ENCODE measurements around the gene HSD17B14. TPM values are rescaled to one million over a fixed set of nuclear protein-coding genes. Genes with fewer than 3 reads are reported as not detected.

The HSD17B14 gene
- total and polyA plus RNA-seq, 2 of the 13 experiments (the other 11 are each of a cell fraction or from before 2014, with no cell fraction given), result 0.58 to 1.2 TPM

- TF ChIP-seq, protein P1, sequence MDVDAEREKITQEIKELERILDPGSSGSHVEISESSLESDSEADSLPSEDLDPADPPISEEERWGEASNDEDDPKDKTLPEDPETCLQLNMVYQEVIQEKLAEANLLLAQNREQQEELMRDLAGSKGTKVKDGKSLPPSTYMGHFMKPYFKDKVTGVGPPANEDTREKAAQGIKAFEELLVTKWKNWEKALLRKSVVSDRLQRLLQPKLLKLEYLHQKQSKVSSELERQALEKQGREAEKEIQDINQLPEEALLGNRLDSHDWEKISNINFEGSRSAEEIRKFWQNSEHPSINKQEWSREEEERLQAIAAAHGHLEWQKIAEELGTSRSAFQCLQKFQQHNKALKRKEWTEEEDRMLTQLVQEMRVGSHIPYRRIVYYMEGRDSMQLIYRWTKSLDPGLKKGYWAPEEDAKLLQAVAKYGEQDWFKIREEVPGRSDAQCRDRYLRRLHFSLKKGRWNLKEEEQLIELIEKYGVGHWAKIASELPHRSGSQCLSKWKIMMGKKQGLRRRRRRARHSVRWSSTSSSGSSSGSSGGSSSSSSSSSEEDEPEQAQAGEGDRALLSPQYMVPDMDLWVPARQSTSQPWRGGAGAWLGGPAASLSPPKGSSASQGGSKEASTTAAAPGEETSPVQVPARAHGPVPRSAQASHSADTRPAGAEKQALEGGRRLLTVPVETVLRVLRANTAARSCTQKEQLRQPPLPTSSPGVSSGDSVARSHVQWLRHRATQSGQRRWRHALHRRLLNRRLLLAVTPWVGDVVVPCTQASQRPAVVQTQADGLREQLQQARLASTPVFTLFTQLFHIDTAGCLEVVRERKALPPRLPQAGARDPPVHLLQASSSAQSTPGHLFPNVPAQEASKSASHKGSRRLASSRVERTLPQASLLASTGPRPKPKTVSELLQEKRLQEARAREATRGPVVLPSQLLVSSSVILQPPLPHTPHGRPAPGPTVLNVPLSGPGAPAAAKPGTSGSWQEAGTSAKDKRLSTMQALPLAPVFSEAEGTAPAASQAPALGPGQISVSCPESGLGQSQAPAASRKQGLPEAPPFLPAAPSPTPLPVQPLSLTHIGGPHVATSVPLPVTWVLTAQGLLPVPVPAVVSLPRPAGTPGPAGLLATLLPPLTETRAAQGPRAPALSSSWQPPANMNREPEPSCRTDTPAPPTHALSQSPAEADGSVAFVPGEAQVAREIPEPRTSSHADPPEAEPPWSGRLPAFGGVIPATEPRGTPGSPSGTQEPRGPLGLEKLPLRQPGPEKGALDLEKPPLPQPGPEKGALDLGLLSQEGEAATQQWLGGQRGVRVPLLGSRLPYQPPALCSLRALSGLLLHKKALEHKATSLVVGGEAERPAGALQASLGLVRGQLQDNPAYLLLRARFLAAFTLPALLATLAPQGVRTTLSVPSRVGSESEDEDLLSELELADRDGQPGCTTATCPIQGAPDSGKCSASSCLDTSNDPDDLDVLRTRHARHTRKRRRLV (CRISPR knock-in tag; IDR thresholded peaks at IDR 0.05), result no peak
- TF ChIP-seq ZNF800 (CRISPR knock-in tag; IDR thresholded peaks at IDR 0.05) (no peak), SALL2 (CRISPR knock-in tag; IDR thresholded peaks at IDR 0.05) (no peak), ZNF776 (CRISPR knock-in tag; IDR thresholded peaks at IDR 0.05) (no peak), PBX3 (CRISPR knock-in tag; IDR thresholded peaks at IDR 0.05; ENCODE audit: borderline replicate concordance) (no peak), MAX (IDR thresholded peaks at IDR 0.05) (peak; percentile 31; the same call in 1 of the 2 replicates), BCL6 (CRISPR knock-in tag; IDR thresholded peaks at IDR 0.05) (peak; percentile 16; the same call in 1 of the 2 replicates), ZNF772 (CRISPR knock-in tag; IDR thresholded peaks at IDR 0.05) (no peak), TARDBP (CRISPR knock-in tag; IDR thresholded peaks at IDR 0.05) (no peak)
- TF ChIP-seq, protein P2, sequence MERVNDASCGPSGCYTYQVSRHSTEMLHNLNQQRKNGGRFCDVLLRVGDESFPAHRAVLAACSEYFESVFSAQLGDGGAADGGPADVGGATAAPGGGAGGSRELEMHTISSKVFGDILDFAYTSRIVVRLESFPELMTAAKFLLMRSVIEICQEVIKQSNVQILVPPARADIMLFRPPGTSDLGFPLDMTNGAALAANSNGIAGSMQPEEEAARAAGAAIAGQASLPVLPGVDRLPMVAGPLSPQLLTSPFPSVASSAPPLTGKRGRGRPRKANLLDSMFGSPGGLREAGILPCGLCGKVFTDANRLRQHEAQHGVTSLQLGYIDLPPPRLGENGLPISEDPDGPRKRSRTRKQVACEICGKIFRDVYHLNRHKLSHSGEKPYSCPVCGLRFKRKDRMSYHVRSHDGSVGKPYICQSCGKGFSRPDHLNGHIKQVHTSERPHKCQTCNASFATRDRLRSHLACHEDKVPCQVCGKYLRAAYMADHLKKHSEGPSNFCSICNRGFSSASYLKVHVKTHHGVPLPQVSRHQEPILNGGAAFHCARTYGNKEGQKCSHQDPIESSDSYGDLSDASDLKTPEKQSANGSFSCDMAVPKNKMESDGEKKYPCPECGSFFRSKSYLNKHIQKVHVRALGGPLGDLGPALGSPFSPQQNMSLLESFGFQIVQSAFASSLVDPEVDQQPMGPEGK (CRISPR knock-in tag; IDR thresholded peaks at IDR 0.05), result 0 out of 2 replicates have a peak, but pooled peaks have one; percentile 10
- TF ChIP-seq, protein P3, sequence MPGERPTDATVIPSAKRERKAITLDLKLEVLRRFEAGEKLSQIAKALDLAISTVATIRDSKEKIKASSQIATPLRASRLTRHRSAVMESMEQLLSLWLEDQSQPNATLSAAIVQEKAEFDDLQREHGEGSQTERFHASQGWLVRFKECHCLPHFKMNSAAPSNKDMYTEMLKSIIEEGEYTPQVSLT (CRISPR knock-in tag; IDR thresholded peaks at IDR 0.05; ENCODE audit: borderline replicate concordance, low read depth), result no peak
- TF ChIP-seq, protein P4, sequence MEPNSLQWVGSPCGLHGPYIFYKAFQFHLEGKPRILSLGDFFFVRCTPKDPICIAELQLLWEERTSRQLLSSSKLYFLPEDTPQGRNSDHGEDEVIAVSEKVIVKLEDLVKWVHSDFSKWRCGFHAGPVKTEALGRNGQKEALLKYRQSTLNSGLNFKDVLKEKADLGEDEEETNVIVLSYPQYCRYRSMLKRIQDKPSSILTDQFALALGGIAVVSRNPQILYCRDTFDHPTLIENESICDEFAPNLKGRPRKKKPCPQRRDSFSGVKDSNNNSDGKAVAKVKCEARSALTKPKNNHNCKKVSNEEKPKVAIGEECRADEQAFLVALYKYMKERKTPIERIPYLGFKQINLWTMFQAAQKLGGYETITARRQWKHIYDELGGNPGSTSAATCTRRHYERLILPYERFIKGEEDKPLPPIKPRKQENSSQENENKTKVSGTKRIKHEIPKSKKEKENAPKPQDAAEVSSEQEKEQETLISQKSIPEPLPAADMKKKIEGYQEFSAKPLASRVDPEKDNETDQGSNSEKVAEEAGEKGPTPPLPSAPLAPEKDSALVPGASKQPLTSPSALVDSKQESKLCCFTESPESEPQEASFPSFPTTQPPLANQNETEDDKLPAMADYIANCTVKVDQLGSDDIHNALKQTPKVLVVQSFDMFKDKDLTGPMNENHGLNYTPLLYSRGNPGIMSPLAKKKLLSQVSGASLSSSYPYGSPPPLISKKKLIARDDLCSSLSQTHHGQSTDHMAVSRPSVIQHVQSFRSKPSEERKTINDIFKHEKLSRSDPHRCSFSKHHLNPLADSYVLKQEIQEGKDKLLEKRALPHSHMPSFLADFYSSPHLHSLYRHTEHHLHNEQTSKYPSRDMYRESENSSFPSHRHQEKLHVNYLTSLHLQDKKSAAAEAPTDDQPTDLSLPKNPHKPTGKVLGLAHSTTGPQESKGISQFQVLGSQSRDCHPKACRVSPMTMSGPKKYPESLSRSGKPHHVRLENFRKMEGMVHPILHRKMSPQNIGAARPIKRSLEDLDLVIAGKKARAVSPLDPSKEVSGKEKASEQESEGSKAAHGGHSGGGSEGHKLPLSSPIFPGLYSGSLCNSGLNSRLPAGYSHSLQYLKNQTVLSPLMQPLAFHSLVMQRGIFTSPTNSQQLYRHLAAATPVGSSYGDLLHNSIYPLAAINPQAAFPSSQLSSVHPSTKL (CRISPR knock-in tag; IDR thresholded peaks at IDR 0.05), result 0 out of 2 replicates have a peak, but pooled peaks have one; percentile 7
Observed at GRCh38 chr19:48793271-48793670, 43.0 kb downstream of the HSD17B14 start (continued).

Measured in HepG2 (cell line).